HUES64 (cell line): Measurements from ENCODE around the gene RIN3.

Source experiments
- H3K27ac ChIP-seq: 2 replicates; pipeline ENCODE4 v1.7.0; 2013; ENCODE audit warnings: low read depth, low read length, inconsistent platforms
- H3K27me3 ChIP-seq: 2 replicates; pipeline ENCODE4 v1.6.1; 2013; ENCODE audit warnings: mild to moderate bottlenecking, low read length; ENCODE audit not compliant: insufficient read depth
- H3K36me3 ChIP-seq: 2 replicates; pipeline ENCODE4 v1.6.1; 2013; ENCODE audit warnings: mild to moderate bottlenecking, low read length; ENCODE audit not compliant: insufficient read depth
- H3K4me1 ChIP-seq: 2 replicates; pipeline ENCODE4 v1.6.1; 2013; ENCODE audit warnings: mild to moderate bottlenecking, low read length, moderate library complexity; ENCODE audit not compliant: insufficient read depth
- H3K4me3 ChIP-seq: 2 replicates; pipeline ENCODE4 v1.5.1; 2013; ENCODE audit warnings: mild to moderate bottlenecking, low read length, moderate library complexity
- H3K9ac ChIP-seq: 2 replicates; pipeline ENCODE4 v1.6.1; 2013; ENCODE audit warnings: mild to moderate bottlenecking, low read depth, low read length
- H3K9me3 ChIP-seq: 2 replicates; pipeline ENCODE4 v1.6.1; 2013; ENCODE audit warnings: low read depth, low read length; ENCODE audit not compliant: insufficient read depth
- WGBS: fragments of 150-250, 120-280 bp; methylation state at CpG from one replicate; pipeline ENCODE4 v1.1.7; 2013; ENCODE audit warnings: missing lambda C conversion rate; 5-methylcytosine and 5-hydroxymethylcytosine counted together

RIN3 gene

DNA sequence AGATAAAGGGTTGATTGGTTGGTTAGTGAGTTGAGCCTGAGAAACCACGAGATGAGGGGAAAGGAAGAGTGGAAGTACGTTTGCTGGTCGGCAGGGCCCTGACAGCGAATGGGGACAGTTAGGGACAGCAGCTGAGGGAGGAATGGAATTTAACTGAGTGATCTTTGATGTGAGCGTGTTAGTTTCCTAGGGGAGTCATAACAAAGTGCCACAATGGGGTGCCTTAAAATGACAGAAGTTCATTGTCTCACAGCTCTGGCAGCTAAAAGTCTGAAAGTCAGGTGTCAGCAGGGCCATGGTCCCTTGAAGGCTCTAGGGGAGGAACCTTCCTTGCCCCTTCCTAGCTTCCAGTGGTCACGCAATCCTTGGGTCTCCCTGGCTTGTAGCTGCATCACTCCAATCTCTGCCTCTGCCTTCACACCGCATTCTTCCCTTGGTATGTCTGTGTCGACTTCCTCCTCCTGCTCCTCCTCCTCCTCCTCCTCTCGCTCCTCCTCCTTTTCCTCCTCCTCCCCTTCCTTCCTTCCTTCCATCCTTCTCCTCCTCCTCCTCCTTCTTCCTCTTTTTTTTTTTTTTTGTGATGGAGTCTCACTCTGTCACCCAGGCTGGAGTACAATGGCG, 26.0 kb upstream of the RIN3 start:
- H3K27ac ChIP-seq: no peak overlapping the region

DNA sequence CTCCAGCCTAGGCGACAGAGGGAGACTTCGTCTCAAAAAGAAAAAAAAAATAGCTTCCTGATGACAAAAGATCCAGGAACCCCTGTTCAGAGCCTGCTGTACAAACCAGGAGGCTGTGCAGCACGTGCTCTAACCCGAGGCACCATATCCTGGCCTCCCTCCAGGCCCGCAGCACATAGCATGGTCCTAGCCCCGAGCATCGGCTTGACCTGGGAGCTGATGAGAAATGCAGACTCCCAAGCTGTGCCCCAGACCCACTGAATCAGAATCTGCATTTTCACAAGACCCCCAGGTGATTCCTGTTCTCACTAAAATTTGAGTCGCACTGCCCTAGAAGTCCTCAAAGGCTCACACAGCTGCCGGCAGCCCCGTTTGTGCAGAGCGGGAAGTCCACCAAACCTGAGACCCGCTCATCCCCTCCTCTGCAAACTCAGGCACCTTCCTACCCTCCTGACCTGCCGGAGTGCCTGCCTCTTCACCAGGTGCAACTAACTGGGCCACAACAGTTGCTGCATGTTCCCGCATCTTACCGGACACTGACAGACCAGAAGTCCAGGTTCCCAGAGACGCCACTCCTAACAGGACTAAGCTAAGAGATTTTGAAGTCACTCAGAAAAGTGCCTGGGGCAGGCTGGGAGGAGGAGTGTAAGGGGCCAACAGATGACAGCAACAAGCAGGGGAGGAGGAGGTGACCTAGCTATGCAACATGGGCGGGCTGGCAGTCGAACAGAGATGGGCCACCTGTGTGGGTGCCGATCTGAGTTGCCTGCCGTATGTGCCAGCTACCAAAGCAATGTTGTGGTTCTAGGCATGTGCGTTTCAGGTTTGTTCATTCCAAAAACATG, 24.0 kb upstream of the RIN3 start:
- H3K9ac ChIP-seq: no peak overlapping the region
- H3K9me3 ChIP-seq: no peaks in the 10 kb centered on the region
- H3K4me3 ChIP-seq: no peak overlapping the region
- no peak overlapping the region for H3K27ac ChIP-seq
- peaks cover 5% of the 10 kb centered on the region for H3K4me1 ChIP-seq
- H3K27me3 ChIP-seq: no peaks in the 10 kb centered on the region
- 93% methylated on average over 21 of the region's 21 CpGs for WGBS
- H3K36me3 ChIP-seq: no peaks in the 10 kb centered on the region

More for the DNA sequence above, 26.0 kb upstream of the RIN3 start:
- H3K4me1 ChIP-seq: peaks cover 5% of the 10 kb centered on the region
- no peaks in the 10 kb centered on the region for H3K36me3 ChIP-seq
- H3K4me3 ChIP-seq: no peak overlapping the region
- H3K27me3 ChIP-seq: no peaks in the 10 kb centered on the region
- WGBS: 41% methylated on average over 10 of the region's 10 CpGs
- H3K9me3 ChIP-seq: no peaks in the 10 kb centered on the region
- no peak overlapping the region for H3K9ac ChIP-seq

DNA sequence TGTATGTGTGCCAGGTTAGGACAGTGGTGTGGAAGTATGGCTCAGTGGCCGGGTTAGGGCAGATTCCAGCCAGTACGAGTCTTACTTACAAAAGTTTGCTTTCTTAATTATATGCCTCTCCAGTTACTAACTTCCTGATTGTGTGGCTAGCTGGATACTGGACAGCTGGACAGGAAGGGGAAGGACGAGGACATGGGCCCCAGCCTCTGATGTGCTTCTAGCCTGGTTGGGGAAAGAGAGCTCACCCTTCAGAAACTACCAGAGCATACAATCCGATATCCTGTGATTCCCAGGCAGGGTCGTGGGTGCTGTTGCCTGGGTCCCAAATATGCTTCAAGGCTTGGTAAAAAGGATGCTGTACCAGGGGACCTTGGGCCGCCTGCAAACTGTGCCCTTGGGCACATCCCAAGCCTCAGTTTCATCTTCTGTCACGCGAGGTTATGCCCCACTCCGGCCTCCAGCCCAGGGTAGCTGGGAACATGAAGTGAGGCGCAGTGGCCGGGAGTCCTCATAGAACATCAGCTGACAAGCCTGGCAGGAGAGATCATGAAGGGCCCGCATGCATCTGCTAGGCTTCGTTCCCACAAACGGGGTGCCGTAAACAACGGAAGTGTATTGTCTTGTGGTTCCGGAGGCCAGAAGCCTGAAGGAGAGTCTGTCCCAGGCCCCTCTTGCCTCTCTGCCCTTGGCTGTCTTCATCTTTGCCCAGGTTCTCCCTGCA, 23.2 kb upstream of the RIN3 start:
- Histone ChIP-seq H3K9me3 (no peaks in the 10 kb centered on the region), H3K27me3 (no peaks in the 10 kb centered on the region), H3K36me3 (no peaks in the 10 kb centered on the region), H3K4me1 (peaks cover 5% of the 10 kb centered on the region), H3K27ac (no peak overlapping the region), H3K4me3 (no peak overlapping the region), H3K9ac (no peak overlapping the region)
- 90% methylated on average over 17 of the region's 17 CpGs for WGBS

DNA sequence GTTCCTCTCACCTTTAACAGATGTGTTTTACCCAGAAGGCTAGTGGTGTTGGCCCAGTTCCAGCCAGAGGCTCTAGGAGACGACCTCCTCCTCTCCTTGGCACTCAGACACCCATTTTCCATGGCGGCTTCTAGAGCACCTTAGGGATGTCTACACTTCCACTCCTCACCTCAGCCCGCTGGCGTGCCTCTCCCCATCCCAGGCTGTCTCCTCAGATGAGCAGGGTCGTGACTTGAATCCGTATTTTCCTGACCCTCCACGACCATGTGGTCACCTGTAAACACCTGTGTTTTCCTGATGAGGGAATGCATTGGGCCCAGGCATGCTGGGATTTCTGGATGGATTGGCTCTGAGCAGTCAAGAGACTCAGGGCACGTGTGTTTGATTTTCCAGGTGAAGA, 21.8 kb upstream of the RIN3 start:
- Histone ChIP-seq H3K27ac (no peak overlapping the region), H3K4me1 (peaks cover 5% of the 10 kb centered on the region), H3K36me3 (no peaks in the 10 kb centered on the region), H3K9me3 (no peaks in the 10 kb centered on the region), H3K27me3 (no peaks in the 10 kb centered on the region), H3K9ac (no peak overlapping the region), H3K4me3 (no peak overlapping the region)
- WGBS: 94% methylated on average over 8 of the region's 8 CpGs

DNA sequence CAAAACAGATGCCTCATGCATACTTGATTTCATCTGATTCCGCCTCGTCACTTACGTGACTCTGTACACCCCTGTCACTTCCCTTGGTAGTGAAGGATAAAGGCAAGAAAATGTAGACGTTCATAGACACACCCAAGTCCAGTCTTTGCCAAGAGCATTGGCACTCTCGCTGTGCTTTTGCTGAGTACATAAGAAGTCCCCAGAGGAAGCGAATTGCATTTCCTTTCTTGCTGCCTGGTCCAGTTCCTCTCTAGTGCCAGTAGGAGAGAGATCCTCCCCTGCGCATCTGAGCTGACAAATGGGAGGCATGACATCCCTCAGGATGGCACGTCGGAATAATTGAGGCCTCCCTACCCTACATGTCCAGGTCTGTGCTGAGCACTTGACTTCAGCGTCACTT, 21.3 kb upstream of the RIN3 start:
- Histone ChIP-seq H3K4me3 (no peak overlapping the region), H3K27ac (no peak overlapping the region), H3K9me3 (no peaks in the 10 kb centered on the region), H3K9ac (no peak overlapping the region), H3K36me3 (no peaks in the 10 kb centered on the region), H3K27me3 (no peaks in the 10 kb centered on the region), H3K4me1 (peaks cover 6% of the 10 kb centered on the region)
- WGBS: 92% methylated on average over 10 of the region's 10 CpGs

DNA sequence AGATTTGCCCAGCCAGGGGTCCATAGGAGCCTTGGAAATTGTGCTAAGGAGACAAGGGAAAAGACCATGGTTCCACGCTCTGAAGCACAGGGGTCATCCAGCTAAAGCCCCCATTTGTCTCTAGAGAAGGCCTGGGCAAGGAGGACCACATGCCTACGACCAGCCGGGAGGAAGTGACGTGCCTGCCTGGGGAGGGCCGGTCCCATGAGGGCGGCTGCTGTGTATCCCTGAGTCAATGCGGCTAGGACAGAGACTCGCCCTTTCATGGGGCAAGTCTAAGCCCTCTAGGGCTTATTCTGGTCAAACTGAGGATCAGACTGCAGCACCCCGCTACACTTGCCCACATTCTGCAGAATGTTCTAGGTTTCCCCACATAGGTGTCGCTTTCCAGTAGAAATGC, 20.6 kb upstream of the RIN3 start:
- peaks cover 7% of the 10 kb centered on the region; the same call in 1 of the 2 replicates for H3K4me1 ChIP-seq

DNA sequence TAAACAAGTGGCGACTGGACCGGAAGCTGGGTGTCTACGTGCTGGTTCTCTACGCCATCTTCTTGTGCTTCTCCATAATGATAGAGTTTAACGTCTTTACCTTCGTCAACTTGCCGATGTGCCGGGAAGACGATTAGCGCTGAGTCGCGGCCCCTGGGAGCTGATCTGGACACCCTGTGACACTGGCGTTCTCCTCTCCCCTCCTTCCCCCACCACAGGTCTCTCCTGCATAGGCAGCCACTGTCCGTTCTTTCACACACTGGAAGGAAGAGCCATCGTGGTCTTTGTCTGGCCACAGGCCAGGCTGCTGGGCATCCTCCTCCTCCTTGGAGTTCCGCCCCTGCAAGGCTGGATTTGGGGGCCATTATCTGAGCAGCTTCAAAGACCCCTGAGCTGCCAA, 20.1 kb upstream of the RIN3 start:
- no peaks in the 10 kb centered on the region for H3K36me3 ChIP-seq
- 90% methylated on average over 16 of the region's 16 CpGs for WGBS
- no peak overlapping the region for H3K27ac ChIP-seq
- no peaks in the 10 kb centered on the region for H3K27me3 ChIP-seq
- peaks cover 7% of the 10 kb centered on the region; the same call in 1 of the 2 replicates for H3K4me1 ChIP-seq
- no peak overlapping the region for H3K9ac ChIP-seq
- H3K9me3 ChIP-seq: no peaks in the 10 kb centered on the region
- H3K4me3 ChIP-seq: no peak overlapping the region

More for the DNA sequence above, 20.6 kb upstream of the RIN3 start:
- Histone ChIP-seq H3K36me3 (no peaks in the 10 kb centered on the region), H3K27me3 (no peaks in the 10 kb centered on the region), H3K27ac (no peak overlapping the region), H3K9me3 (no peaks in the 10 kb centered on the region), H3K4me3 (no peak overlapping the region), H3K9ac (no peak overlapping the region)
- WGBS: 92% methylated on average over 10 of the region's 10 CpGs

DNA sequence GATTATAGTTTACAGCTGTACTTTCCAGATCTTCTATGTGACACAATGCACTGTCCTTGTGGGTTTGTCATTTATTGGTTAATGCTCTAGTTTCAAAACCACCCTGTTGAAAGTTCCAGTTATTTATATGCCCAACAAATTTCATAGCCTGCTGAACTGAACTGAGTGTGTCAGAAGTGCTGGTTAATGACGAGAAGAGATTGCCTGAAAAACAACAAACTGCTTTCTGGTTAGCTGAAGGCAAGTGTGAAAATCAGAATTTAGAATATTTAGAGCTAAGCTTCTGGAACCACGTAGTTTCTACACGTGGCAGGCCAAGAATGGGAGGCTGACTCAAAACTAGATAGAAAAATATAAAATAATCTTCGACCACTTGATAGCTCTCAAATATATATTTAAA, 19.1 kb upstream of the RIN3 start:
- no peaks in the 10 kb centered on the region for H3K9me3 ChIP-seq
- H3K4me3 ChIP-seq: no peak overlapping the region
- no peak overlapping the region for H3K9ac ChIP-seq
- no peaks in the 10 kb centered on the region for H3K36me3 ChIP-seq
- no peak overlapping the region for H3K27ac ChIP-seq
- no peaks in the 10 kb centered on the region for H3K27me3 ChIP-seq
- 85% methylated on average over 3 of the region's 4 CpGs for WGBS
- H3K4me1 ChIP-seq: peaks cover 7% of the 10 kb centered on the region; the same call in 1 of the 2 replicates

DNA sequence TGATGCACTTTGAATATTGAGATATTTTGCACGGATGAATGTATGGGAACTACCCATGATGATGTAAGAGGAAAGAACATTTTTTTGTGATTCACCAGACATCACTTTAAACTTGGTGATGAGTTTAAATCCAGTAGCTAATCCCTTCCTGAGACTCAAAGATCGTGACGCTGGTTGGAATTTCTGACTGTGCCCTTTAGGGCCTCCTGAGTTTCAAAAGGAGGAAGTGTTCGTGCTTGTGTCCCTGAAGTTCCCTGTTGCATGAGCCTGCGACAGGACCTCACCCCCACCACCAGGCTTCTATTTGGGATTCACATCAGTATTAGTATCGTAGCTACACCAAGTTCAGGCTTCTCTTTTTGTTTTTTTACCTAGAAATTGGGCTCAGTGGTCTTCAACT, 18.6 kb upstream of the RIN3 start:
- Histone ChIP-seq H3K27ac (no peak overlapping the region), H3K27me3 (no peaks in the 10 kb centered on the region), H3K36me3 (no peaks in the 10 kb centered on the region), H3K4me3 (no peak overlapping the region), H3K9ac (no peak overlapping the region), H3K4me1 (peaks cover 7% of the 10 kb centered on the region; the same call in 1 of the 2 replicates), H3K9me3 (no peaks in the 10 kb centered on the region)
- WGBS: 72% methylated on average over 6 of the region's 6 CpGs

DNA sequence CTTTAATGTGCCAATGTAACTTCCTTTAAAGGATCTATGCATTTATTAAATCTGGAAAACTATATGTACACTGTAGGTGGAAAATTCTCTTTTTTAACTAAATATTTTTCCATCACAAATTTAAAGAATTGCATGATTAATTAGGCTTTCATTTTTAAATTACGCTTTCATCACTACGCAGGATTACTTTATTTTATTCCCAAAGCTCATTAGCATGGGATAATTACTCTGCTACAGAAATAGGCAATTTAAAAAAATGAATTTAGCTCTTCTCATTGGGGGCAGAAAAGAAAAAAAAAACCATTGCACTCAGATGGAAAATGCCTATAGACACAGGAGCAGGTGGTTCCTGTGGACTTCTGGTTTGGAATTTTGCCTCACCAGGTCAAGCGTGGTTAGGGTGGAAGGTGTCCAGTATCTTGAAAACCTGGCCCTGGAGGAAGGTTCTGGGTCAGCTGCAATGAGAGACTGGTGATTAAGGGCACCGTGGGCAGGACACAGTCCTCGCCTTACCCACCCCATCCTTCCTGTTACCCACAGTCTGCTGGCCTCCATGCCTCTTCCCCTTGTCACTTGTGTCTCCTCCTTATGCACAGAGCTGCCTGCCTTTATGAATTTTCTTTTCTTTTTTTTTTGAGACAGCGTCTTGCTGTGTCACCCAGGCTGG, 17.3 kb upstream of the RIN3 start:
- H3K27ac ChIP-seq: no peak overlapping the region

DNA sequence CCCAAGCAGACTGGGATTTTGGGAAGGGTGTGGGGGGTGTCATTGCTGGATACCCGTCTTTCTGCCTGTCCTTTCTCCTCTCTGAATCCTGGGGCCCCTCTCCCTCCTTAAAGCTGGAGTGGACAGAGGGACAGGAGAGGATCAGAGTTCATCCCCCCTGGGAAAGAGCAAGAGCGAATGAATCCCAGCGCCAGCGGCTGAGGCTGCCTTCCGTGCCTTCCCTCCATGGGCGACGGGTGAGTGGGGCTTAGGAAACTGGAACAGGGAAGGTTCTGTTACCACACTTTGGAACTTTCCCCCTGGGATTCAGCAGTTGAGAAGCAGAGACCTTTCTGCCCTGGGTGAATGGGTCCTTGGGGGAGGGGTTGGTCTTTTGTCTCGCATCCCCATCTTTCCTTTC, 16.2 kb upstream of the RIN3 start:
- Histone ChIP-seq H3K4me3 (no peak overlapping the region), H3K4me1 (peaks cover 11% of the 10 kb centered on the region; the same call in 1 of the 2 replicates), H3K9me3 (no peaks in the 10 kb centered on the region), H3K36me3 (no peaks in the 10 kb centered on the region), H3K9ac (no peak overlapping the region), H3K27me3 (no peaks in the 10 kb centered on the region), H3K27ac (no peak overlapping the region)
- WGBS: 87% methylated on average over 8 of the region's 8 CpGs

More for the DNA sequence above, 17.3 kb upstream of the RIN3 start:
- Histone ChIP-seq H3K36me3 (no peaks in the 10 kb centered on the region), H3K27me3 (no peaks in the 10 kb centered on the region), H3K4me1 (peaks cover 11% of the 10 kb centered on the region; the same call in 1 of the 2 replicates), H3K4me3 (no peak overlapping the region), H3K9ac (no peak overlapping the region), H3K9me3 (no peaks in the 10 kb centered on the region)
- WGBS: 97% methylated on average over 6 of the region's 6 CpGs
